IMR-90 (cell line): ENCODE results near the gene CIT.

Experiments
- BHLHE40 ChIP-seq: fragments of 150-350 bp; IDR thresholded peaks from 2 replicates; pipeline ENCODE4 v1.6.1; 2016; ENCODE audit warnings: mild to moderate bottlenecking, low read depth, low read length
- CEBPB ChIP-seq: IDR thresholded peaks from 2 replicates; pipeline ENCODE4 v1.6.1; 2012; ENCODE audit warnings: low read depth, low read length, improper control_type of control experiment
- ELK1 ChIP-seq: fragments of 150-350 bp; IDR thresholded peaks from 2 replicates; pipeline ENCODE4 v1.6.1; 2016; ENCODE audit warnings: low read depth, mild to moderate bottlenecking, low read length, moderate library complexity, borderline replicate concordance
- POLR2A ChIP-seq: IDR thresholded peaks from 2 replicates; pipeline ENCODE4 v1.6.1; 2012; ENCODE audit warnings: mild to moderate bottlenecking, low read depth, low read length
- USF2 ChIP-seq: fragments of 150-350 bp; IDR thresholded peaks from 2 replicates; pipeline ENCODE4 v1.6.1; 2017; ENCODE audit warnings: mild to moderate bottlenecking, antibody characterized with exemption, low read length, low read depth
- TF ChIP-seq, protein P1 (sequence below): conservative IDR thresholded peaks from 2 replicates; pipeline ENCODE4 v1.5.1; 2012; ENCODE audit warnings: mild to moderate bottlenecking, low read depth, low read length, improper control_type of control experiment

DNA sequence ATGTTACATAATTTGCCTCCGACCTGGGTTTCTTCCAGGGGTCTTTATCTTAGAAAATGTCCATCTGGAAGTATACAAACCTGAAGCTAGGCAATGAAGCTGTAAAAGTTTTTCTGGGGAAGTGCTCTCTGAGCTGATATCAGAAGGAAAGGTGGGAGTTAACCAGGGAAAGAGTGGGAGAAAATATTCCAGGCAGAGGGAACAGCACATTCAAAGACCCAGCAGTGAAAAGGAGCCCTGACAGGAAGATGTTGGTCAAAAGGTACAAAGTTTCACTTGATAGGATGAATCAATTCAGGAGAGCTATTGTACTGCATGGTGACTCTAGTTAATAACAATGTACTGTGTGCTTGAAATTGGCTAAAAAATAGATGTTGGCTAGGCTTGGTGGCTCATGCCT lies 17.8 kb upstream of the CIT start:
- TF ChIP-seq, protein P1, sequence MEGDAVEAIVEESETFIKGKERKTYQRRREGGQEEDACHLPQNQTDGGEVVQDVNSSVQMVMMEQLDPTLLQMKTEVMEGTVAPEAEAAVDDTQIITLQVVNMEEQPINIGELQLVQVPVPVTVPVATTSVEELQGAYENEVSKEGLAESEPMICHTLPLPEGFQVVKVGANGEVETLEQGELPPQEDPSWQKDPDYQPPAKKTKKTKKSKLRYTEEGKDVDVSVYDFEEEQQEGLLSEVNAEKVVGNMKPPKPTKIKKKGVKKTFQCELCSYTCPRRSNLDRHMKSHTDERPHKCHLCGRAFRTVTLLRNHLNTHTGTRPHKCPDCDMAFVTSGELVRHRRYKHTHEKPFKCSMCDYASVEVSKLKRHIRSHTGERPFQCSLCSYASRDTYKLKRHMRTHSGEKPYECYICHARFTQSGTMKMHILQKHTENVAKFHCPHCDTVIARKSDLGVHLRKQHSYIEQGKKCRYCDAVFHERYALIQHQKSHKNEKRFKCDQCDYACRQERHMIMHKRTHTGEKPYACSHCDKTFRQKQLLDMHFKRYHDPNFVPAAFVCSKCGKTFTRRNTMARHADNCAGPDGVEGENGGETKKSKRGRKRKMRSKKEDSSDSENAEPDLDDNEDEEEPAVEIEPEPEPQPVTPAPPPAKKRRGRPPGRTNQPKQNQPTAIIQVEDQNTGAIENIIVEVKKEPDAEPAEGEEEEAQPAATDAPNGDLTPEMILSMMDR, result no peak
- TF ChIP-seq BHLHE40 (no peak), USF2 (no peak), CEBPB (no peak), POLR2A (no peak), ELK1 (no peak)
